ENCODE data around the gene LRRK1.

Gene LRRK1

GRCh38 chr15:100900136-100900794, 18.9 kb upstream of the LRRK1 start:
- H3K27me3 Mint-ChIP-seq: peaks cover 1% of the 10 kb centered on the region
- no peaks in the 10 kb centered on the region for H3K36me3 Mint-ChIP-seq
- H3K4me1 Mint-ChIP-seq (ENCODE audit: low read depth): peaks cover 1% of the 10 kb centered on the region
- no peaks in the 10 kb centered on the region for H3K9me3 Mint-ChIP-seq (ENCODE audit: low read depth)
- no peak overlapping the region for H3K27ac Mint-ChIP-seq
- no peak overlapping the region for H3K4me3 Mint-ChIP-seq

- Mint-ChIP-seq H3K9me3 (ENCODE audit: low read depth) (no peaks in the 10 kb centered on the region), H3K36me3 (no peaks in the 10 kb centered on the region), H3K4me3 (no peak overlapping the region), H3K27me3 (no peaks in the 10 kb centered on the region), H3K27ac (no peak overlapping the region), H3K4me1 (ENCODE audit: low read depth) (peaks cover 1% of the 10 kb centered on the region)
These were observed 18.4 kb upstream of the LRRK1 start for GRCh38 chr15:100900795-100901169.

- Mint-ChIP-seq H3K9me3 (ENCODE audit: low read depth) (no peaks in the 10 kb centered on the region), H3K27me3 (no peaks in the 10 kb centered on the region), H3K4me1 (ENCODE audit: low read depth) (peaks cover 1% of the 10 kb centered on the region), H3K27ac (no peak overlapping the region), H3K4me3 (no peak overlapping the region), H3K36me3 (no peaks in the 10 kb centered on the region)
These were observed 17.9 kb upstream of the LRRK1 start for GRCh38 chr15:100901296-100901695.

- H3K27ac Mint-ChIP-seq: no peak overlapping the region
- no peaks in the 10 kb centered on the region for H3K36me3 Mint-ChIP-seq
- no peaks in the 10 kb centered on the region for H3K9me3 Mint-ChIP-seq (ENCODE audit: low read depth)
- no peak overlapping the region for H3K4me3 Mint-ChIP-seq
- H3K4me1 Mint-ChIP-seq (ENCODE audit: low read depth): peaks cover 1% of the 10 kb centered on the region
- no peaks in the 10 kb centered on the region for H3K27me3 Mint-ChIP-seq
These were observed 17.3 kb upstream of the LRRK1 start for GRCh38 chr15:100901702-100902435.

GRCh38 chr15:100902436-100903167, 16.6 kb upstream of the LRRK1 start:
- no peak overlapping the region for H3K4me3 Mint-ChIP-seq
- H3K4me1 Mint-ChIP-seq (ENCODE audit: low read depth): peaks cover 1% of the 10 kb centered on the region
- no peaks in the 10 kb centered on the region for H3K9me3 Mint-ChIP-seq (ENCODE audit: low read depth)
- no peak overlapping the region for H3K27ac Mint-ChIP-seq
- H3K36me3 Mint-ChIP-seq: no peaks in the 10 kb centered on the region
- no peaks in the 10 kb centered on the region for H3K27me3 Mint-ChIP-seq

- Mint-ChIP-seq H3K4me3 (no peak overlapping the region), H3K27ac (no peak overlapping the region), H3K27me3 (peaks cover 2% of the 10 kb centered on the region), H3K4me1 (ENCODE audit: low read depth) (peaks cover 1% of the 10 kb centered on the region), H3K36me3 (no peaks in the 10 kb centered on the region), H3K9me3 (ENCODE audit: low read depth) (no peaks in the 10 kb centered on the region)
These were observed 16.0 kb upstream of the LRRK1 start for GRCh38 chr15:100903168-100903554.

- no peaks in the 10 kb centered on the region for H3K9me3 Mint-ChIP-seq (ENCODE audit: low read depth)
- H3K27me3 Mint-ChIP-seq: peaks cover 2% of the 10 kb centered on the region
- peaks cover 1% of the 10 kb centered on the region for H3K4me1 Mint-ChIP-seq (ENCODE audit: low read depth)
- no peak overlapping the region for H3K4me3 Mint-ChIP-seq
- no peak overlapping the region for H3K27ac Mint-ChIP-seq
- H3K36me3 Mint-ChIP-seq: no peaks in the 10 kb centered on the region
These were observed 13.3 kb upstream of the LRRK1 start for GRCh38 chr15:100905850-100906249.

GRCh38 chr15:100908466-100908865, 10.7 kb upstream of the LRRK1 start:
- Mint-ChIP-seq H3K4me3 (no peak overlapping the region), H3K27ac (no peak overlapping the region), H3K4me1 (ENCODE audit: low read depth) (no peaks in the 10 kb centered on the region), H3K27me3 (peaks cover 6% of the 10 kb centered on the region), H3K9me3 (ENCODE audit: low read depth) (peaks cover 2% of the 10 kb centered on the region), H3K36me3 (peaks cover 2% of the 10 kb centered on the region)

GRCh38 chr15:100909565-100909964, 9.6 kb upstream of the LRRK1 start:
- Mint-ChIP-seq H3K36me3 (peaks cover 3% of the 10 kb centered on the region), H3K9me3 (ENCODE audit: low read depth) (peaks cover 3% of the 10 kb centered on the region), H3K27me3 (peaks cover 15% of the 10 kb centered on the region), H3K4me3 (no peak overlapping the region), H3K4me1 (ENCODE audit: low read depth) (no peaks in the 10 kb centered on the region), H3K27ac (no peak overlapping the region)

GRCh38 chr15:100909989-100910955, 8.9 kb upstream of the LRRK1 start:
- Mint-ChIP-seq H3K4me1 (ENCODE audit: low read depth) (no peaks in the 10 kb centered on the region), H3K27me3 (peaks cover 18% of the 10 kb centered on the region), H3K27ac (no peak overlapping the region), H3K9me3 (ENCODE audit: low read depth) (peaks cover 3% of the 10 kb centered on the region), H3K4me3 (no peak overlapping the region), H3K36me3 (peaks cover 3% of the 10 kb centered on the region)

- H3K36me3 Mint-ChIP-seq: peaks cover 3% of the 10 kb centered on the region
- no peaks in the 10 kb centered on the region for H3K4me1 Mint-ChIP-seq (ENCODE audit: low read depth)
- H3K27ac Mint-ChIP-seq: no peak overlapping the region
These were observed 8.1 kb upstream of the LRRK1 start for GRCh38 chr15:100911086-100911485.

GRCh38 chr15:100913961-100914360, 5.2 kb upstream of the LRRK1 start:
- peaks cover 8% of the 10 kb centered on the region for H3K4me1 Mint-ChIP-seq (ENCODE audit: low read depth)
- H3K9me3 Mint-ChIP-seq (ENCODE audit: low read depth): peaks cover 3% of the 10 kb centered on the region
- H3K27ac Mint-ChIP-seq: no peak overlapping the region
- no peak overlapping the region for H3K4me3 Mint-ChIP-seq
- peaks cover 26% of the 10 kb centered on the region for H3K27me3 Mint-ChIP-seq
- H3K36me3 Mint-ChIP-seq: peaks cover 3% of the 10 kb centered on the region

More at GRCh38 chr15:100911086-100911485, 8.1 kb upstream of the LRRK1 start:
- Mint-ChIP-seq H3K4me3 (no peak overlapping the region), H3K27me3 (peaks cover 20% of the 10 kb centered on the region), H3K9me3 (ENCODE audit: low read depth) (peaks cover 3% of the 10 kb centered on the region)

- Mint-ChIP-seq H3K27ac (no peak overlapping the region), H3K4me3 (no peak overlapping the region), H3K36me3 (peaks cover 3% of the 10 kb centered on the region), H3K27me3 (peaks cover 27% of the 10 kb centered on the region), H3K4me1 (ENCODE audit: low read depth) (peaks cover 8% of the 10 kb centered on the region), H3K9me3 (ENCODE audit: low read depth) (peaks cover 3% of the 10 kb centered on the region)
These were observed 4.3 kb upstream of the LRRK1 start for GRCh38 chr15:100914876-100915275.

- Mint-ChIP-seq H3K27me3 (peaks cover 47% of the 10 kb centered on the region), H3K4me1 (ENCODE audit: low read depth) (peaks cover 16% of the 10 kb centered on the region), H3K27ac (no peak overlapping the region), H3K9me3 (ENCODE audit: low read depth) (peaks cover 3% of the 10 kb centered on the region), H3K36me3 (peaks cover 3% of the 10 kb centered on the region), H3K4me3 (peak overlapping the region; percentile 87)
These were observed 995 bp upstream of the LRRK1 start for GRCh38 chr15:100918034-100918689.

Measured in activated naive CD8-positive, alpha-beta T cell (primary cell).